GM13976 (cell line): ENCODE measurements around the gene SENP1.
A peak's percentile ranks its signal among the peaks of the same experiment; 100 is the strongest.

Source experiments
- DNase-seq: peaks from one replicate; pipeline ENCODE4 v3.0.0; 2012; ENCODE audit warnings: low spot score
- in situ Hi-C: fragments of 300-500 bp; cut with MboI; formaldehyde crosslinking; loops from one replicate; pipeline ENCODE4 v1.12.0; 2022; ENCODE audit warnings: low sequenced_read_pairs, mixed read lengths, inconsistent platforms; ENCODE audit not compliant: unreplicated experiment
- TF ChIP-seq, protein P1 (sequence below): IDR thresholded peaks from 2 replicates; pipeline ENCODE4 v1.5.1; 2012; ENCODE audit warnings: borderline replicate concordance, mild to moderate bottlenecking; ENCODE audit not compliant: insufficient read depth; ENCODE audit errors: extremely low read depth, missing control alignments, control extremely low read depth

Gene SENP1

DNA sequence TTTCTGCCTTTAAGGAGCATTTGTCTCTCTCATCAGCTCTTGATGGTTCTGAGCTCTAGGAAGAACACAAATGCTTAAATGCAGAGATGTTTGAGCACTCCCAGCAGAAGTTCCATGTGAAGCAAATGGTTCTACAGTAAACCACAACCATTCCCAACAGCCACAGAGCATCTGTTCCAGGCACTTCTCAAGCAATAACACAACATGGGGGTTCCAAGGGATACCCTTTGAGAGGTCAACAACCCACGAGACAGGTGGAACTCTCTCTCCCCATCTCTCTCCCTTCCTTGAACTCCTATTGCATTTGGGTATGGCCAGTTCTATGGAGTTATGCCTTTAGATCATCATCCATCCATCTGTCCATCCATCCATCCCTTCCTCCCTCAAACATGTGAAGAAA lies 96.4 kb downstream of the SENP1 start:
- in situ Hi-C loops: no loop called here
- TF ChIP-seq, protein P1, sequence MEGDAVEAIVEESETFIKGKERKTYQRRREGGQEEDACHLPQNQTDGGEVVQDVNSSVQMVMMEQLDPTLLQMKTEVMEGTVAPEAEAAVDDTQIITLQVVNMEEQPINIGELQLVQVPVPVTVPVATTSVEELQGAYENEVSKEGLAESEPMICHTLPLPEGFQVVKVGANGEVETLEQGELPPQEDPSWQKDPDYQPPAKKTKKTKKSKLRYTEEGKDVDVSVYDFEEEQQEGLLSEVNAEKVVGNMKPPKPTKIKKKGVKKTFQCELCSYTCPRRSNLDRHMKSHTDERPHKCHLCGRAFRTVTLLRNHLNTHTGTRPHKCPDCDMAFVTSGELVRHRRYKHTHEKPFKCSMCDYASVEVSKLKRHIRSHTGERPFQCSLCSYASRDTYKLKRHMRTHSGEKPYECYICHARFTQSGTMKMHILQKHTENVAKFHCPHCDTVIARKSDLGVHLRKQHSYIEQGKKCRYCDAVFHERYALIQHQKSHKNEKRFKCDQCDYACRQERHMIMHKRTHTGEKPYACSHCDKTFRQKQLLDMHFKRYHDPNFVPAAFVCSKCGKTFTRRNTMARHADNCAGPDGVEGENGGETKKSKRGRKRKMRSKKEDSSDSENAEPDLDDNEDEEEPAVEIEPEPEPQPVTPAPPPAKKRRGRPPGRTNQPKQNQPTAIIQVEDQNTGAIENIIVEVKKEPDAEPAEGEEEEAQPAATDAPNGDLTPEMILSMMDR: no peak
- DNase-seq: no peak

DNA sequence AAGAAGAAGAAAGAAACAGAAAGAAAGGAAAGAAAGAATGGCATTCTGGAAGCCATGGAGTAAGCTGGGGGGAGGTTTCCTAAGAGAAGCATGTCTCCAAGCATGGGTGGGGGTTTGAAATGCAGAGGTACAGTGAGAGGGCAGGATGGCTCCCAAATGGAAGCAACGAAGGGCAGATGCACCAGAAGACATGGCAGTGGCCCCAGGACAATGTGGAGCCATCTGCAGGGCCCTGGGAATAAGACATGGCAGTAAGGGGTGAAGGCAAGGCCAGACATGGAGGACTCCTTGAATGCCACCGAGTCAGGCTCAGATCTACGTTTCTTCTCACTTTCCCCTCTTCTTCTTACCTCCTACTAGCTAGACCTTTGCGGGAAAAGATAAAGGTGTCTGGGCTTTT lies 96.9 kb downstream of the SENP1 start:
- TF ChIP-seq, protein P1: no peak
- no peak for DNase-seq
- in situ Hi-C loops: no loop called here

DNA sequence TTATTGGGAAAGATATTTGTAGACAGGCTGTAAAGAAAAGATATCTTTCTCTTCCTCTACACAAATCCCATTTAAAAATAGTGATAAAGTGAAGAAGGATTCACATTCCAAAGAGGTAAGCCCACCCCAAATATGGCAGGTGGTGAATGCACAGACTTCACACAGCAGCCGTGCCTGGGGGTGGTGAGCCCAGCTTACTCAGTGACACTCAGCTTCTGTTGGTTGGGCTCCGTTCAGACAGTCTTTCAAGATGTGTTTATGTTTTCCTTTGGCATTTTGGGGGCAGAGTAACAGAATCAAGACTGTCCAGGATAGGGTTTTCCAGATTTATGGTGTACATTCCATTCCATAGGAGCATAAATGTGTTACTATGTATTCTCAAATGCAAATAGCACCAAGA lies 97.5 kb downstream of the SENP1 start:
- no peak for DNase-seq
- TF ChIP-seq, protein P1: no peak
- in situ Hi-C loops: no loop called here

DNA sequence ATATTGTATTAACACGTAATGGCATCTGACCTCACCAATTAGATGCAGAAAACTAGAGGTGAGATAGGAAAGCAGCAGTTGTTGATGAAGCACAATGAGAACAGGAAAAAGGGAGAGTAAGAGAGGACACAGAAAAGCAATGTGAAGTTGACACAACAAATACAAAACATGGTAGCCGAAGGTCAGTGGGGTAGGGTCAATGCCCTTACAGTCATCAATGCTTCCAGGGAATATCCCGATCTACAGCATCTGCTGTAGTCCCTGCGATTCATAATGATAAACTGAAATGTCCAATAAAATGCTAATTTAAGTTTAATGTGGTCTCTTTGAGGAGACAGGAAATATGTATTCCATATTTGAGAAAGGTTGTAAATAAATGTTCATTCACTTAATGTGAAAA lies 98.7 kb downstream of the SENP1 start:
- in situ Hi-C loops: no loop called here
- TF ChIP-seq, protein P1: no peak
- DNase-seq: no peak

DNA sequence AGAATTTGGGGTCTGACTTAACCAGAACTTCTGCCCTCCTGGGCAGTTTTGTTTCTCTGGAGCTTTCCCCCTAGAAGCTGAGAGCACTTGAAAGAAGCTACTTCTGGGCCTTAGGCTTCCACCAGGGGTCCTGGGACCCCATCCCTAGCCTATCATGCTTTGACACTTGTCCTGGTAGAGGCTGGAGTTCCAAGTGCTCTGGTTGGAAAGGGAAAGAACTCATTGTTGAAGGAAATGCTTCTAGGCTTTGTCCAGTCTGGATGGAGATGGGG lies 100.2 kb downstream of the SENP1 start:
- TF ChIP-seq, protein P1: no peak
- DNase-seq: no peak
- in situ Hi-C loops: no loop called here

DNA sequence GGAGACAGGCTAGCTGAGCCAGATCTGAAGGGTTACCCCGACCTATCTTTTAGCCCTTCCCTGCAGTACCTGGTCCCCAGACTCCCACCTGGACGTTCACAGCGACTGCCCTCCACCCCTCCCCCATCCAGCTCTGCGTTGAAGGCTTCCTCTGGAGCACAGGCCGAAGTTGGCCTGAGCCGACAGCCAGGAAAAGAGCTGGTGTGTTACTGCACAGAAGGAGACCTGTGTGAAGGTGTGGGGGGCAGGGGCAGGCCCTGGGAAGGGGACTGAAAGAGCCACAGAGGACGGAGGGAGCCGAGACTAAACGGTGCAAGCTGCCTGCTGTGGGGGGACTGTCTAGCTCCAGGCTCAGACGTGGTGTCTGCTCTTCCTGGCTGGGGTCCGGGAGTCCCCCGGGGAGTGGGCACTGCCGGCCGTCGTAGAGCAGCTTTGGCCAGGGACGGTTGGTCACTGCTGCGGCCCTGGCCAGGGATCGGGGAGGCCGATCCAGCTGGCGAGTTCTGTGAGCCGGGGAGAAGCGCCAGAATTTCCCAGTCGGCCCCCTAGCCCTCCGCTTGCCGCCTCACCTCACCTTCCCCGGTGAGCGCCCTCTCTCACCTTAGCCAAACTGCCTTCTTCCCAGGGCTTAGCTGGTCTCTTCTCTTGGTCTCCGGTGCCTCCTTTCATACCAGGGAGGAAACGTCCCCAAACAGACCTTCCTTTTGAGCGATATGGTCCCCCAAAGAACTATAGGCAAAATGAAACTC lies 100.7 kb downstream of the SENP1 start:
- in situ Hi-C loops: no loop called here
- TF ChIP-seq, protein P1: no peak
- DNase-seq: peak; percentile 38

DNA sequence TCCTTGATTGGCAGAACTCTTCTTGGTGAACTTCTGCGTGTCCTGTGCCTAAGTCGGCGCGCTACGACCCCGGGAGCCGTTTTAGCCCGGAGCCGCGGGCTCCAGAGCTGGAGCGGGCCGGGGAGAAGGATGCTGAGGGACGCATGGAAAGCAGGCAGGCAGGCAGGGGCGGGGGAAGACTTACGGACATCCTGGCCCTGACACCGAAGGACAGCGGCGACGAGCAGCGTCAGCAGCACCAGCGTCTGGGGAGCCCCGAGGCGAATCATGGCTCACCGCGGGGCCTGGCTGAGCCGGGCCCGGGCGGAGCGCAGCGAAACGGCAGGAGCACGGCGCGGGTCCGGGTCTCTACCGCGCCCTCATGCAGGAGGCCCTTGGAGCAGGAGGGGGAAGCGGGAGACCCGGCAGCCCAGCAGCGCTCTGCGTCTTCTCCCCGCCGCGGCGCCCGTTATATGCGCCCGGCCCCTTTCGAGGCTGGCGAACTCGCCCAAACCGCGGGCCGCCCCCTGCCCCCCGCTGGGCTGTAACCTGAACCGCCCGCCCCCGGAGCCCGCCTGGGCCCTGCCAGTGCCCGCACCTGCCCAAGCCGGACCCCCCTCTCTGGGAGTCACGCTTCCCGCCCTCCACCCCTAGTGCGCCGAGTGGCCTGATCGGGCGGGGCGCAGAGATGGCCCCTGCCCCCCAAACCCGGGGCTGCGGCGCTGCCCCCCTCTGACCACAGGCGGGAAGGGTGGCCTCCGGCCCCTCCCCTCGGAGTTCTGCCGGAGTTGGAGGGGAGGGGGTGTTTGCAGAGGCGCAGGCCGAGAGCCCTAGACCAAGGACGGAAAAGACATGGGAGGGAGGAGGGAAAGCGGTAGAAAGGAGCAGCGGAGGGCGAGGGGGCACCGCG lies 101.6 kb downstream of the SENP1 start, which contains the start of gene COL2A1:
Gene COL2A1 (minus strand): TSS at position 424 of the 889 bp plus-strand sequence. CDS start 155 bp downstream, at position 269.
- DNase-seq: peak; percentile 58
- in situ Hi-C loops: no loop called here
- TF ChIP-seq, protein P1: no peak
